H9 (cell line): ENCODE data around the gene ZFP14. TPM values are rescaled to one million over a fixed set of nuclear protein-coding genes. Genes with fewer than 3 reads are reported as not detected.

Experiments used
- DNase-seq: peaks from one replicate; pipeline ENCODE4 v3.0.0-alpha.2; 2017
- H2AFZ ChIP-seq: one replicate; pipeline ENCODE4 v1.6.1; 2013; ENCODE audit warnings: mild to moderate bottlenecking, low read length, control low read depth, moderate library complexity
- H2AK5ac ChIP-seq: 2 replicates; pipeline ENCODE4 v1.6.1; 2013; ENCODE audit warnings: low read length, control low read depth, mixed read lengths; ENCODE audit not compliant: insufficient read length
- H2BK120ac ChIP-seq: one replicate; pipeline ENCODE4 v1.6.1; 2013; ENCODE audit warnings: low read depth, mild to moderate bottlenecking, low read length, control low read depth, inconsistent platforms; ENCODE audit not compliant: poor library complexity, severe bottlenecking
- H2BK12ac ChIP-seq: 2 replicates; pipeline ENCODE4 v1.6.1; 2013; ENCODE audit warnings: low read length, control low read depth, mixed read lengths, low read depth; ENCODE audit not compliant: insufficient read length
- H2BK15ac ChIP-seq: 2 replicates; pipeline ENCODE4 v1.6.1; 2013; ENCODE audit warnings: low read depth, low read length, control low read depth
- H2BK20ac ChIP-seq: one replicate; pipeline ENCODE4 v1.6.1; 2013; ENCODE audit warnings: low read depth, mild to moderate bottlenecking, low read length, control low read depth, inconsistent platforms; ENCODE audit not compliant: poor library complexity, severe bottlenecking
- H2BK5ac ChIP-seq: 2 replicates; pipeline ENCODE4 v1.6.1; 2013; ENCODE audit warnings: low read length, control low read depth, mixed read lengths; ENCODE audit not compliant: insufficient read length
- H3K14ac ChIP-seq: 2 replicates; pipeline ENCODE4 v1.6.1; 2013; ENCODE audit warnings: low read length, control low read depth; ENCODE audit not compliant: insufficient read depth
- H3K18ac ChIP-seq: 2 replicates; pipeline ENCODE4 v1.6.1; 2013; ENCODE audit warnings: low read depth, mild to moderate bottlenecking, mixed read lengths, low read length, control low read depth; ENCODE audit not compliant: insufficient read length
- H3K23ac ChIP-seq: 2 replicates; pipeline ENCODE4 v1.6.1; 2013; ENCODE audit warnings: low read length, control low read depth, mixed read lengths, low read depth; ENCODE audit not compliant: insufficient read length
- H3K23me2 ChIP-seq: 2 replicates; pipeline ENCODE4 v1.6.1; 2013; ENCODE audit warnings: low read depth, mild to moderate bottlenecking, mixed read lengths, low read length, control low read depth; ENCODE audit not compliant: insufficient read length, poor library complexity, severe bottlenecking
- H3K27ac ChIP-seq: 2 replicates; pipeline ENCODE4 v1.5.1; 2013; ENCODE audit warnings: low read length, control low read depth, mixed read lengths, low read depth; ENCODE audit not compliant: insufficient read length
- H3K27me3 ChIP-seq: 2 replicates; pipeline ENCODE4 v1.6.1; 2013; ENCODE audit warnings: low read length, control low read depth, inconsistent platforms; ENCODE audit not compliant: insufficient read depth
- H3K4ac ChIP-seq: 2 replicates; pipeline ENCODE4 v1.6.1; 2013; ENCODE audit warnings: low read depth, mild to moderate bottlenecking, control low read depth, inconsistent platforms, low read length, moderate library complexity
- H3K4me1 ChIP-seq: 2 replicates; pipeline ENCODE4 v1.6.1; 2013; ENCODE audit warnings: low read length, control low read depth, inconsistent platforms; ENCODE audit not compliant: insufficient read depth
- H3K4me2 ChIP-seq: 2 replicates; pipeline ENCODE4 v1.6.1; 2013; ENCODE audit warnings: low read length, control low read depth, mixed read lengths; ENCODE audit not compliant: insufficient read length, insufficient read depth
- H3K56ac ChIP-seq: 2 replicates; pipeline ENCODE4 v1.6.1; 2013; ENCODE audit warnings: low read depth, mild to moderate bottlenecking, mixed read lengths, low read length, control low read depth; ENCODE audit not compliant: insufficient read length
- H3K79me1 ChIP-seq: 2 replicates; pipeline ENCODE4 v1.6.1; 2013; ENCODE audit warnings: low read depth, mild to moderate bottlenecking, moderate library complexity, low read length, control low read depth, inconsistent platforms; ENCODE audit not compliant: insufficient read depth, poor library complexity, severe bottlenecking
- H3K79me2 ChIP-seq: 2 replicates; pipeline ENCODE4 v1.6.1; 2013; ENCODE audit warnings: low read length, control low read depth, inconsistent platforms; ENCODE audit not compliant: insufficient read depth
- H3K9ac ChIP-seq: 2 replicates; pipeline ENCODE4 v1.6.1; 2013; ENCODE audit warnings: low read length, control low read depth, mixed read lengths; ENCODE audit not compliant: insufficient read length; ENCODE audit errors: extremely low read depth
- H3K9me3 ChIP-seq: one replicate; pipeline ENCODE4 v1.6.1; 2013; ENCODE audit warnings: low read depth, low read length, inconsistent platforms; ENCODE audit not compliant: control insufficient read depth
- H3T11ph ChIP-seq: one replicate; pipeline ENCODE4 v1.6.1; 2013; ENCODE audit warnings: mild to moderate bottlenecking, low read length, control low read depth, inconsistent platforms
- H4K20me1 ChIP-seq: one replicate; pipeline ENCODE4 v1.6.1; 2013; ENCODE audit not compliant: control insufficient read depth, insufficient read length, insufficient read depth
- H4K5ac ChIP-seq: 2 replicates; pipeline ENCODE4 v1.6.1; 2013; ENCODE audit warnings: low read depth, mild to moderate bottlenecking, mixed read lengths, low read length, control low read depth; ENCODE audit not compliant: insufficient read length
- H4K8ac ChIP-seq: replicated peaks from 2 replicates; pipeline ENCODE4 v1.6.1; 2013; ENCODE audit warnings: low read length, control low read depth, mixed read lengths, low read depth; ENCODE audit not compliant: insufficient read length
- H4K91ac ChIP-seq: 2 replicates; pipeline ENCODE4 v1.6.1; 2013; ENCODE audit warnings: low read depth, mild to moderate bottlenecking, moderate library complexity, mixed read lengths, low read length, control low read depth; ENCODE audit not compliant: insufficient read length
- H3K27ac Mint-ChIP-seq, 3 experiments: 2 replicates in 2 of 3; 3 replicates in 1 of 3; pipeline ENCODE4 v1.8.0; 2020 to 2021; ENCODE audit warnings: mixed read lengths in 3 of 3, mild to moderate bottlenecking in 1 of 3, moderate library complexity in 1 of 3
- H3K27me3 Mint-ChIP-seq: 2 replicates; pipeline ENCODE4 v1.8.0; 2021; ENCODE audit warnings: low read depth, mild to moderate bottlenecking, moderate library complexity, mixed read lengths
- H3K36me3 Mint-ChIP-seq, 3 experiments: 2 replicates in 2 of 3; 3 replicates in 1 of 3; pipeline ENCODE4 v1.8.0; 2020 to 2021; ENCODE audit warnings: low read depth in 3 of 3, mixed read lengths in 3 of 3; ENCODE audit not compliant: insufficient read depth in 1 of 3
- H3K4me1 Mint-ChIP-seq, 2 experiments: 2 replicates each; pipeline ENCODE4 v1.8.0; 2020; ENCODE audit warnings: mixed read lengths in 2 of 2
- H3K4me3 Mint-ChIP-seq, 2 experiments: 2 replicates in 1 of 2; 3 replicates in 1 of 2; pipeline ENCODE4 v1.8.0; 2020 to 2021; ENCODE audit warnings: mild to moderate bottlenecking in 2 of 2, mixed read lengths in 2 of 2, moderate library complexity in 1 of 2
- H3K9me3 Mint-ChIP-seq, 2 experiments: 2 replicates in 1 of 2; 3 replicates in 1 of 2; pipeline ENCODE4 v1.8.0; 2020; ENCODE audit warnings: mild to moderate bottlenecking in 2 of 2, mixed read lengths in 2 of 2, moderate library complexity in 1 of 2
- CTCF ChIP-seq: fragments of 200-600 bp; sonication (generic); conservative IDR thresholded peaks from 3 replicates; pipeline ENCODE4 v1.8.0; 2021; ENCODE audit warnings: antibody characterized with exemption, mild to moderate bottlenecking
- total RNA-seq: library from RNA; stranded (reverse); gene quantifications from 2 replicates; pipeline ENCODE4 v1.2.1, GENCODE V29; 2021

Gene ZFP14
- total RNA-seq, 1 experiment from 2014 or later: 4.5 TPM

- no peak overlapping the region for H2AK5ac ChIP-seq
- no peak overlapping the region for H2AFZ ChIP-seq
- no peak overlapping the region for H4K91ac ChIP-seq
- no peaks in the 10 kb centered on the region for H4K20me1 ChIP-seq
- H4K8ac ChIP-seq: no peak overlapping the region
- no peak overlapping the region for H4K5ac ChIP-seq
- H3K9me3 ChIP-seq: no peaks in the 10 kb centered on the region
- peaks cover 0 to 2% of the 10 kb centered on the region in 2 experiments; a peak in 2 of 4 replicates for H3K4me1 Mint-ChIP-seq
- H2BK120ac ChIP-seq: no peak overlapping the region
- H3K27me3 Mint-ChIP-seq: no peaks in the 10 kb centered on the region
- no peak overlapping the region for H3K56ac ChIP-seq
- TF ChIP-seq CTCF: no peak
- H3K27me3 ChIP-seq: no peaks in the 10 kb centered on the region
- H3K4ac ChIP-seq: no peak overlapping the region
- no peak overlapping the region for H3T11ph ChIP-seq
- H2BK20ac ChIP-seq: no peak overlapping the region
- H3K9me3 Mint-ChIP-seq: peaks cover 0 to 5% of the 10 kb centered on the region in 2 experiments; a peak in 1 of 5 replicates
- peaks cover 5% of the 10 kb centered on the region for H3K79me1 ChIP-seq
- H3K27ac Mint-ChIP-seq: no peak overlapping the region
- peaks cover 4 to 17% (median 5%) of the 10 kb centered on the region in 3 experiments for H3K36me3 Mint-ChIP-seq
- H2BK12ac ChIP-seq: no peak overlapping the region
- no peak for DNase-seq
- no peak overlapping the region for H3K23ac ChIP-seq
- H3K18ac ChIP-seq: no peak overlapping the region
- H3K4me3 Mint-ChIP-seq: no peak overlapping the region
- no peak overlapping the region for H3K14ac ChIP-seq
- no peak overlapping the region for H3K4me2 ChIP-seq
- no peak overlapping the region for H2BK15ac ChIP-seq
- no peaks in the 10 kb centered on the region for H3K4me1 ChIP-seq
- no peak overlapping the region for H2BK5ac ChIP-seq
- H3K27ac ChIP-seq: no peak overlapping the region
- peaks cover 1% of the 10 kb centered on the region; the same call in 1 of the 2 replicates for H3K79me2 ChIP-seq
- H3K23me2 ChIP-seq: no peaks in the 10 kb centered on the region
- no peak overlapping the region for H3K9ac ChIP-seq
Measured at GRCh38 chr19:36371886-36372285, 7.1 kb downstream of the ZFP14 start.
